Osteocyte (in vitro differentiated cells): ENCODE results near the gene ANXA10. TPM values are rescaled to one million over a fixed set of nuclear protein-coding genes. Genes with fewer than 3 reads are reported as not detected.

ENCODE experiments used
- DNase-seq: peaks from one replicate; pipeline ENCODE4 v3.0.0; 2021; ENCODE audit warnings: mixed read lengths; ENCODE audit not compliant: unreplicated experiment; ENCODE audit errors: extremely low spot score
- H3K27ac Mint-ChIP-seq: one replicate; pipeline ENCODE4 v1.8.0; 2021; ENCODE audit warnings: mild to moderate bottlenecking, mixed read lengths; ENCODE audit not compliant: unreplicated experiment
- H3K27me3 Mint-ChIP-seq: one replicate; pipeline ENCODE4 v1.8.0; 2021; ENCODE audit warnings: mixed read lengths; ENCODE audit not compliant: unreplicated experiment
- H3K36me3 Mint-ChIP-seq: one replicate; pipeline ENCODE4 v1.8.0; 2021; ENCODE audit warnings: mixed read lengths; ENCODE audit not compliant: unreplicated experiment
- H3K4me1 Mint-ChIP-seq: one replicate; pipeline ENCODE4 v1.8.0; 2021; ENCODE audit warnings: mixed read lengths; ENCODE audit not compliant: unreplicated experiment
- H3K4me3 Mint-ChIP-seq: one replicate; pipeline ENCODE4 v1.8.0; 2021; ENCODE audit warnings: mild to moderate bottlenecking, moderate library complexity, mixed read lengths; ENCODE audit not compliant: unreplicated experiment
- H3K9me3 Mint-ChIP-seq: one replicate; pipeline ENCODE4 v1.8.0; 2021; ENCODE audit warnings: mixed read lengths; ENCODE audit not compliant: unreplicated experiment
- CTCF ChIP-seq: fragments of 200-600 bp; sonication (generic); IDR thresholded peaks from 2 replicates; pipeline ENCODE4 v1.5.0; 2021; ENCODE audit warnings: antibody characterized with exemption, mild to moderate bottlenecking, moderate library complexity
- total RNA-seq: library from RNA; stranded (reverse); gene quantifications from 2 replicates; pipeline ENCODE4 v1.2.1, GENCODE V29; 2021

ANXA10 gene
- total RNA-seq, 1 donor from 2014 or later: not detected

- Mint-ChIP-seq H3K27ac (no peak overlapping the region), H3K27me3 (peaks cover 20% of the 10 kb centered on the region), H3K4me1 (peaks cover 3% of the 10 kb centered on the region), H3K9me3 (peaks cover 3% of the 10 kb centered on the region), H3K36me3 (no peaks in the 10 kb centered on the region), H3K4me3 (peak overlapping the region; percentile 57)
- TF ChIP-seq CTCF: peak; percentile 85
- DNase-seq: no peak
Measured at GRCh38 chr4:168153596-168154440, 61.5 kb downstream of the ANXA10 start.

GRCh38 chr4:168154546-168155277 lies 62.4 kb downstream of the ANXA10 start:
- TF ChIP-seq CTCF: no peak
- Mint-ChIP-seq H3K4me3 (no peak overlapping the region), H3K27me3 (peaks cover 19% of the 10 kb centered on the region), H3K9me3 (peaks cover 11% of the 10 kb centered on the region), H3K36me3 (no peaks in the 10 kb centered on the region), H3K4me1 (peaks cover 3% of the 10 kb centered on the region), H3K27ac (no peak overlapping the region)
- DNase-seq: no peak

- Mint-ChIP-seq H3K36me3 (peaks cover 4% of the 10 kb centered on the region), H3K27ac (no peak overlapping the region), H3K4me1 (no peaks in the 10 kb centered on the region), H3K27me3 (peaks cover 8% of the 10 kb centered on the region), H3K4me3 (no peak overlapping the region), H3K9me3 (peaks cover 23% of the 10 kb centered on the region)
- no peak for DNase-seq
- no peak for TF ChIP-seq CTCF
Measured at GRCh38 chr4:168162604-168163003, 70.3 kb downstream of the ANXA10 start.

GRCh38 chr4:168163106-168163505 lies 70.8 kb downstream of the ANXA10 start:
- TF ChIP-seq CTCF: no peak
- no peak overlapping the region for H3K4me3 Mint-ChIP-seq
- H3K27ac Mint-ChIP-seq: no peak overlapping the region
- H3K4me1 Mint-ChIP-seq: no peaks in the 10 kb centered on the region
- peaks cover 8% of the 10 kb centered on the region for H3K27me3 Mint-ChIP-seq
- no peak for DNase-seq
- peaks cover 4% of the 10 kb centered on the region for H3K36me3 Mint-ChIP-seq
- peaks cover 23% of the 10 kb centered on the region for H3K9me3 Mint-ChIP-seq

- DNase-seq: no peak
- Mint-ChIP-seq H3K27ac (no peak overlapping the region), H3K9me3 (peaks cover 19% of the 10 kb centered on the region), H3K36me3 (peaks cover 4% of the 10 kb centered on the region), H3K4me1 (no peaks in the 10 kb centered on the region), H3K27me3 (peaks cover 8% of the 10 kb centered on the region), H3K4me3 (no peak overlapping the region)
- no peak for TF ChIP-seq CTCF
Measured at GRCh38 chr4:168164045-168164444, 71.7 kb downstream of the ANXA10 start.
